Astrocyte (in vitro differentiated cells and primary cell): ENCODE results near the gene POLR2J. TPM values are rescaled to one million over a fixed set of nuclear protein-coding genes. Genes with fewer than 3 reads are reported as not detected.

Source experiments
- DNase-seq: peaks from one replicate; pipeline ENCODE4 v3.0.0-alpha.2; 2010; ENCODE audit warnings: low read depth
- FAIRE-seq: peaks from 2 replicates; lab custom pipeline; 2011; peaks lifted over from hg19 to GRCh38; lab: Jason Lieb, UNC
- H2AFZ ChIP-seq: 2 replicates; pipeline ENCODE4 v1.6.0; 2012; ENCODE audit warnings: low read depth, low read length, inconsistent platforms
- H3K27ac ChIP-seq: 2 replicates; pipeline ENCODE4 v1.5.1; 2011; ENCODE audit warnings: low read depth, low read length, inconsistent platforms
- H3K27me3 ChIP-seq: 2 replicates; pipeline ENCODE4 v1.6.0; 2011; ENCODE audit warnings: low read length, inconsistent platforms; ENCODE audit not compliant: insufficient read depth
- H3K36me3 ChIP-seq: 2 replicates; pipeline ENCODE4 v1.5.1; 2011; ENCODE audit warnings: low read length, inconsistent platforms; ENCODE audit not compliant: insufficient read depth
- H3K4me1 ChIP-seq: 2 replicates; pipeline ENCODE4 v1.5.1; 2011; ENCODE audit warnings: low read length, inconsistent platforms; ENCODE audit not compliant: insufficient read depth
- H3K4me2 ChIP-seq: 2 replicates; pipeline ENCODE4 v1.6.0; 2012; ENCODE audit warnings: low read length, inconsistent platforms
- H3K4me3 ChIP-seq: 2 replicates; pipeline ENCODE4 v1.5.1; 2011; ENCODE audit warnings: low read depth, mild to moderate bottlenecking, low read length, inconsistent platforms; ENCODE audit not compliant: insufficient read depth
- H3K79me2 ChIP-seq: 2 replicates; pipeline ENCODE4 v1.6.0; 2012; ENCODE audit warnings: mild to moderate bottlenecking, low read length, inconsistent platforms; ENCODE audit not compliant: insufficient read depth
- H3K9ac ChIP-seq: 2 replicates; pipeline ENCODE4 v1.6.0; 2012; ENCODE audit warnings: mild to moderate bottlenecking, low read length, inconsistent platforms
- H3K9me3 ChIP-seq: 2 replicates; pipeline ENCODE4 v1.5.1; 2012; ENCODE audit warnings: low read depth, mild to moderate bottlenecking, low read length, inconsistent platforms; ENCODE audit not compliant: insufficient read depth
- H4K20me1 ChIP-seq: 2 replicates; pipeline ENCODE4 v1.6.0; 2012; ENCODE audit warnings: low read length, inconsistent platforms; ENCODE audit not compliant: insufficient read depth
- H3K27ac Mint-ChIP-seq: one replicate; pipeline ENCODE4 v1.8.0; 2021; ENCODE audit warnings: mild to moderate bottlenecking, mixed read lengths; ENCODE audit not compliant: unreplicated experiment
- H3K27me3 Mint-ChIP-seq: one replicate; pipeline ENCODE4 v1.8.0; 2021; ENCODE audit warnings: low read depth, mixed read lengths; ENCODE audit not compliant: unreplicated experiment
- H3K36me3 Mint-ChIP-seq: one replicate; pipeline ENCODE4 v1.8.0; 2021; ENCODE audit warnings: low read depth, mixed read lengths; ENCODE audit not compliant: unreplicated experiment
- H3K4me1 Mint-ChIP-seq: one replicate; pipeline ENCODE4 v1.8.0; 2021; ENCODE audit warnings: low read depth, mixed read lengths; ENCODE audit not compliant: unreplicated experiment
- H3K4me3 Mint-ChIP-seq: one replicate; pipeline ENCODE4 v1.8.0; 2021; ENCODE audit warnings: mild to moderate bottlenecking, moderate library complexity, mixed read lengths; ENCODE audit not compliant: unreplicated experiment
- H3K9me3 Mint-ChIP-seq: one replicate; pipeline ENCODE4 v1.8.0; 2021; ENCODE audit warnings: mild to moderate bottlenecking, mixed read lengths; ENCODE audit not compliant: unreplicated experiment
- EZH2 ChIP-seq: IDR thresholded peaks from 2 replicates; pipeline ENCODE4 v1.6.1; 2012; ENCODE audit warnings: mild to moderate bottlenecking, low read length, inconsistent platforms; ENCODE audit not compliant: insufficient read depth
- total RNA-seq: library from RNA; stranded (reverse); gene quantifications from 2 replicates; pipeline ENCODE4 v1.2.1, GENCODE V29; 2021
- TF ChIP-seq, protein P1 (sequence below): IDR thresholded peaks from 2 replicates; pipeline ENCODE4 v1.5.1; 2011; ENCODE audit warnings: low read depth, mild to moderate bottlenecking, inconsistent platforms, low read length, moderate library complexity; ENCODE audit not compliant: insufficient read depth

POLR2J gene
- total RNA-seq, 1 donor from 2014 or later, result 41.4 TPM

DNA sequence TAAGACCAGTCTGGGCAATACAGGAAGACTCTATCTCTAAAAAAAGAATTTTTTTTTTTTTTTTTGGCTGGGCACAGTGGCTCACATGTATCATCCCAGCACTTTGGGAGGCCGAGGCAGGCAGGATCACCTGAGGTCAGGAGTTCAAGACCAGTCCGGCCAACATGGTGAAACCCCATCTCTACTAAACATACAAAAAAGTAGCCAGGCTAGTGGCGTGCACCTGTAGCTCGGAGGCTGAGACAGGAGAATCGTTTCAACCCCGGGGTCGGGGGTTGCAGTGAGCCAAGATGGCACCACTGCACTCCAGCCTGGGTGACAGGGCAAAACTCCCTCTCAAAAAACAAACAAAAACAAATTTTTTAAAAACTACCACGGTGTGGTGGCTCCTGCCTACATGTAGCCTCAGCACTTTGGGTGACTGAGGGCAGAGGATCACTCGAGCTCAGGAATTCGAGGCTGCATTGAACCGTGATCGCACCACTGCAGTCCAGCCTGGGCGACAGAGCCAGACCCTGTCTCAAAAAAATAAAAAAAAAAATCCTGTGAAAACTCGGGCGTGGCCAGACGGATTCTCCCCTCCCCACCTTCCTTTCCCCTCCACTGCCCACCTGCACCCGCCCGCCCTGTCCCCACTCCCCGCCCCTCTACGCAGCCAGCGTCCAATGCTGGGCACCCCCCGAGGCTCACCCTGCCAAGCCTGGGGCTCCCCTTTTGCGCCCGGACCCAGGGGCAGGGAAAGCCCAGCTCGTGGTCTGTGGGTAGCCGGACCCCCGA is 46.1 kb downstream of the POLR2J start:
- peaks cover 8% of the 10 kb centered on the region for H3K4me1 ChIP-seq
- H3K4me3 ChIP-seq, result peak overlapping the region; percentile 75
- H3K27me3 ChIP-seq, result no peaks in the 10 kb centered on the region
- FAIRE-seq (no peak), DNase-seq (no peak)
- peaks cover 12% of the 10 kb centered on the region for H3K4me1 Mint-ChIP-seq
- peak overlapping the region; percentile 85 for H3K27ac Mint-ChIP-seq
- H2AFZ ChIP-seq, result peak overlapping the region; percentile 56
- peaks cover 11% of the 10 kb centered on the region for H3K36me3 Mint-ChIP-seq
- no peaks in the 10 kb centered on the region for H3K9me3 ChIP-seq
- H3K27ac ChIP-seq, result no peak overlapping the region
- no peaks in the 10 kb centered on the region for H3K9me3 Mint-ChIP-seq
- peak overlapping the region; percentile 80 for H3K4me3 Mint-ChIP-seq
- TF ChIP-seq, protein P1, sequence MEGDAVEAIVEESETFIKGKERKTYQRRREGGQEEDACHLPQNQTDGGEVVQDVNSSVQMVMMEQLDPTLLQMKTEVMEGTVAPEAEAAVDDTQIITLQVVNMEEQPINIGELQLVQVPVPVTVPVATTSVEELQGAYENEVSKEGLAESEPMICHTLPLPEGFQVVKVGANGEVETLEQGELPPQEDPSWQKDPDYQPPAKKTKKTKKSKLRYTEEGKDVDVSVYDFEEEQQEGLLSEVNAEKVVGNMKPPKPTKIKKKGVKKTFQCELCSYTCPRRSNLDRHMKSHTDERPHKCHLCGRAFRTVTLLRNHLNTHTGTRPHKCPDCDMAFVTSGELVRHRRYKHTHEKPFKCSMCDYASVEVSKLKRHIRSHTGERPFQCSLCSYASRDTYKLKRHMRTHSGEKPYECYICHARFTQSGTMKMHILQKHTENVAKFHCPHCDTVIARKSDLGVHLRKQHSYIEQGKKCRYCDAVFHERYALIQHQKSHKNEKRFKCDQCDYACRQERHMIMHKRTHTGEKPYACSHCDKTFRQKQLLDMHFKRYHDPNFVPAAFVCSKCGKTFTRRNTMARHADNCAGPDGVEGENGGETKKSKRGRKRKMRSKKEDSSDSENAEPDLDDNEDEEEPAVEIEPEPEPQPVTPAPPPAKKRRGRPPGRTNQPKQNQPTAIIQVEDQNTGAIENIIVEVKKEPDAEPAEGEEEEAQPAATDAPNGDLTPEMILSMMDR, result no peak
- TF ChIP-seq EZH2, result no peak
- no peaks in the 10 kb centered on the region for H4K20me1 ChIP-seq
- H3K27me3 Mint-ChIP-seq, result no peaks in the 10 kb centered on the region
- H3K36me3 ChIP-seq, result peaks cover under 1% of the 10 kb centered on the region
- peak overlapping the region; percentile 96 for H3K4me2 ChIP-seq
- H3K79me2 ChIP-seq, result peaks cover 22% of the 10 kb centered on the region
- peak overlapping the region; percentile 88 for H3K9ac ChIP-seq

DNA sequence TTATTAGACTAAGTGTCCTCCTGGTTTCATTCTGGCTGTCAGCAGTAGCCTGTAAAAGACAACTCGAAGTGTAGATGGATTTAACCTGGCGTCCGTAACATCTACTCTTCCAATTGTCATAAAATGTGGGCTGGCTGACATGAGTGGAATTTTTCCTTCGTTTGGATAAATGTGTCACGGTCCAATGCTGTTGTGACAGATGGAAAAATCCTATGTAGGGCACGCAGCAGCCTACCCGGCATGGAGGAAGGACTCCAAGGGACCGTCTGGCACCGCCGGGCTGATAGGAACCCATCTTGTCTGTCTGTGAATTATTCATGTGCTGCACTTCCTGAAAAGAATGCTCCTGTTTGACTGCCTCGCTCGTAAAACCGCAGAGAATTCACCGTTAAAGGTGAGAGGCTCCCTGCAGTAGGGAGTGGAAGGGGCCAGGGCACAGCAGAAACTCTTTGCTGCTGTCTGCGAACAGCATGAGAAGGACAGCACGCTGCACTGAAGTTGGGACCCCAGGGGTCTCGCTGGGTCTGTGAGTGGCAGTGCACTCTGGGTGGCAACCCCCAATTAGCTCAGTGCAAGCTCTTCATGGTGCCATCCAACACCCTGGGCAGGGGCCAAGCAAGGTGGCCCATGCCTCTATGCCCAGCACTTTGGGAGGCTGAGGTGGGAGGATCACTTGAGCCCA is 47.0 kb downstream of the POLR2J start:
- no peaks in the 10 kb centered on the region for H3K9me3 ChIP-seq
- Mint-ChIP-seq H3K36me3 (peaks cover 13% of the 10 kb centered on the region), H3K4me3 (no peak overlapping the region), H3K4me1 (peaks cover 12% of the 10 kb centered on the region), H3K27ac (peak overlapping the region; percentile 34), H3K9me3 (no peaks in the 10 kb centered on the region), H3K27me3 (no peaks in the 10 kb centered on the region)
- peaks cover 2% of the 10 kb centered on the region for H3K36me3 ChIP-seq
- no peaks in the 10 kb centered on the region for H4K20me1 ChIP-seq
- H2AFZ ChIP-seq, result no peak overlapping the region
- TF ChIP-seq EZH2, result no peak
- TF ChIP-seq, protein P1, result no peak
- H3K27ac ChIP-seq, result no peak overlapping the region
- H3K79me2 ChIP-seq, result peaks cover 22% of the 10 kb centered on the region
- H3K4me3 ChIP-seq, result no peak overlapping the region
- H3K27me3 ChIP-seq, result no peaks in the 10 kb centered on the region
- DNase-seq (no peak), FAIRE-seq (no peak)
- peak overlapping the region; percentile 22 for H3K4me2 ChIP-seq
- H3K4me1 ChIP-seq, result peaks cover 8% of the 10 kb centered on the region
- H3K9ac ChIP-seq, result no peak overlapping the region
